ENCODE data around the gene S100PBP. TPM values are rescaled to one million over a fixed set of nuclear protein-coding genes. Genes with fewer than 3 reads are reported as not detected.

The S100PBP gene
- total and polyA plus RNA-seq, 10 of the 15 experiments (the other 5 are each of a cell fraction or from before 2014, with no cell fraction given): 17.0 to 98.3 (median 40.6) TPM

DNA sequence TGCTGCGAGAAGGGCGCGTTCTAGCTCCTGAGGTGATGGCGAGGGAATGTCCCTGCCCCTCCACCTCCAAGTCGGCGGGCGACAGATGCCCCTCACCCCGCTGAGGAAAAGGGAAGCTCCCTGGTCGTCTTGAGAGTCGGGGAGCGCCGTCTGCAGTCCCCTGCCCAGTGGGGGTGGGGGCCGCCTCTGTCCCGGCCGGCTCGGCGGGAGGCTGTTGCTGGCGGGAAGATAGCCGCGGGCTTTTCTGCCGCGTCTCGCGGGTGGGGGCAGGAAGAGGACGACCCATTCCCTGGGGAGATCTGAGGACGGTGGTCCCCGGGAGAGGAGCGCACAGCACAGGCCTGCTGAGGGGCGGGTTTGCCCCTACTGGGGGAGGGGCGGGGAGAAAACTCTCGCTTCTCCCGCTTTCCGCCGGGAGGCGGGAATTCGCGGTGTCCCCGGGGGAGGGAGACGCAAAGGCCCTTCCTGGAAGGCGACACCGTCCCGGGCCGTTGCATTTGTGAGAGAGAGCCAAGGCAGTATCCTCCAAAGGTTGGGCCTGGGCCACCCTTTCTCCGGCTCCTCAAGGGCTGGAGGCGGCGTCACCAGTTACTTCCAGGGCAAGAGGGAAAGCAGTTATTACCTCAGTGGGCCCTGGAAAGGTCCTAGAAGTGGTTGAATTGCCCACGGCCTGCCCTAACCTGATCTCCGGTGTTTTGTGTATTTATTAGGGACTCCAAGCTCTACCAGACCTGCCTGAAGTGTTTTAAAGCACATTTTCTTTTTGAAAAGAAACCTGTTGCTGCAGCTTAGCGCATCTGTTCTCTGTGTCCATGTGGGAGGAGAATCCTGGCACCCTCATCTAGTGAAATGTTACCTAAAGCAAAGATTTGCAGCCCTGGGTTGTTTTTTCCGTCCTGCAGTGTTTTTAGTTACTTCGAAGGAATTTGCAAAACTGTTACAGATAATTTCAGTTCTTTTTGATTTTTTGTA is 648 bp downstream of the S100PBP start:
- POLR2A ChIA-PET: interaction anchor here (0.9 to 2.9 kb wide), 7 partner anchors 18 to 480 kb away, joined by 3 to 14 read pairs (median 5); partner anchors contain the start of genes RBBP4 and ZBTB8OS
- Histone ChIP-seq H3K9me3 (replicated peaks; ENCODE audit: control insufficient read depth, insufficient read depth, low read length) (no peaks in the 10 kb centered on the region; the same call in 1 of the 3 replicates), H3K79me2 (ENCODE audit: control insufficient read depth, insufficient read depth, low read length) (peaks cover 97% of the 10 kb centered on the region), H3K4me3 (peak overlapping the region; percentile 71), H4K20me1 (ENCODE audit: control insufficient read depth, insufficient read depth) (no peaks in the 10 kb centered on the region; the same call in 1 of the 2 replicates), H3K4me1 (ENCODE audit: control insufficient read depth, insufficient read depth, low read length) (peaks cover 28% of the 10 kb centered on the region), H3K9ac (ENCODE audit: control insufficient read depth, insufficient read depth, low read length) (peak overlapping the region; percentile 100), H3K4me2 (ENCODE audit: control insufficient read depth, insufficient read depth) (peak overlapping the region; percentile 99), H3K36me3 (ENCODE audit: control insufficient read depth in 2 of 2, insufficient read depth in 2 of 2, low read length in 1 of 2) (peaks cover 0 to 4% of the 10 kb centered on the region in 2 experiments; a peak in 1 of 4 replicates), H3K27me3 (replicated peaks in 1 of 2; ENCODE audit: control insufficient read depth in 2 of 2, insufficient read depth in 2 of 2, low read length in 1 of 2) (no peaks in the 10 kb centered on the region), H3K27ac (ENCODE audit: control insufficient read depth, insufficient read depth) (peak overlapping the region; percentile 100), H2AFZ (ENCODE audit: control insufficient read depth, low read depth, low read length) (peak overlapping the region; percentile 51)
- WGBS (ENCODE audit: insufficient coverage, insufficient replicate concordance, low lambda C conversion rate, missing lambda C conversion rate): under 1% methylated on average over 48 of the region's 51 CpGs
- in situ Hi-C loops (cut with MboI) (no loop called here), intact Hi-C loops (cut with micrococcal nuclease; ENCODE audit: unreplicated experiment) (loop anchor here (5.0 kb wide), 1 partner anchor 54 kb away; the partner anchor contains the start of gene FNDC5)
- RAD21 ChIA-PET (ENCODE audit: unreplicated experiment): interaction anchor here (0.6 to 1.1 kb wide), 3 partner anchors 45 to 106 kb away, joined by 3 to 4 read pairs (median 3); no protein-coding TSS in a partner anchor
- BruUV-seq (replicated peaks): TSS peak; percentile 78
- ATAC-seq (peak; percentile 38), FAIRE-seq (no peak), DNase-seq (ENCODE audit: low read depth, low spot score) (no peak)
- SMC1A ChIA-PET (ENCODE audit: uncharacterized antibody, unreplicated experiment): interaction anchor here (1.0 to 1.4 kb wide), 4 partner anchors 11 to 174 kb away, joined by 3 to 6 read pairs (median 4); no protein-coding TSS in a partner anchor
- CTCF ChIA-PET: interaction anchor here (0.9 to 1.5 kb wide), 4 partner anchors 24 to 198 kb away, joined by 3 to 7 read pairs (median 4); no protein-coding TSS in a partner anchor
- TF ChIP-seq PAX8 (IDR thresholded peaks at IDR 0.05) (no peak), ZNF274 (IDR thresholded peaks at IDR 0.05; ENCODE audit: insufficient read depth, insufficient read length) (no peak), WRNIP1 (IDR thresholded peaks at IDR 0.05; ENCODE audit: borderline replicate concordance, low read depth, low read length) (no peak), POLR2A (IDR thresholded peaks at IDR 0.05; ENCODE audit: low read depth, low read length) (peak; percentile 3), BACH1 (IDR thresholded peaks at IDR 0.05; ENCODE audit: borderline replicate concordance) (peak; percentile 10; the same call in 1 of the 2 replicates), IKZF1 (conservative IDR thresholded peaks at IDR 0.05) (0 out of 2 replicates have a peak, but pooled peaks have one; percentile 50), CREM (IDR thresholded peaks at IDR 0.05; ENCODE audit: low read depth) (0 out of 2 replicates have a peak, but pooled peaks have one; percentile 23), JUNB (IDR thresholded peaks at IDR 0.05) (no peak), ZBED1 (IDR thresholded peaks at IDR 0.05; ENCODE audit: borderline replicate concordance) (0 out of 2 replicates have a peak, but pooled peaks have one; percentile 16), SRF (IDR thresholded peaks at IDR 0.05; ENCODE audit: low read depth in 2 of 2, low read length in 2 of 2) (no peak), MYC (IDR thresholded peaks at IDR 0.05; ENCODE audit: insufficient read depth, insufficient read length, insufficient replicate concordance, low read length, severe bottlenecking) (no peak), HDAC2 (IDR thresholded peaks at IDR 0.05) (no peak), LARP7 (IDR thresholded peaks at IDR 0.05) (peak; percentile 67; the same call in 1 of the 2 replicates), EZH2 (IDR thresholded peaks at IDR 0.05; ENCODE audit: borderline replicate concordance, control insufficient read depth, low read depth, low read length) (no peak)
- TF ChIP-seq, protein P1, sequence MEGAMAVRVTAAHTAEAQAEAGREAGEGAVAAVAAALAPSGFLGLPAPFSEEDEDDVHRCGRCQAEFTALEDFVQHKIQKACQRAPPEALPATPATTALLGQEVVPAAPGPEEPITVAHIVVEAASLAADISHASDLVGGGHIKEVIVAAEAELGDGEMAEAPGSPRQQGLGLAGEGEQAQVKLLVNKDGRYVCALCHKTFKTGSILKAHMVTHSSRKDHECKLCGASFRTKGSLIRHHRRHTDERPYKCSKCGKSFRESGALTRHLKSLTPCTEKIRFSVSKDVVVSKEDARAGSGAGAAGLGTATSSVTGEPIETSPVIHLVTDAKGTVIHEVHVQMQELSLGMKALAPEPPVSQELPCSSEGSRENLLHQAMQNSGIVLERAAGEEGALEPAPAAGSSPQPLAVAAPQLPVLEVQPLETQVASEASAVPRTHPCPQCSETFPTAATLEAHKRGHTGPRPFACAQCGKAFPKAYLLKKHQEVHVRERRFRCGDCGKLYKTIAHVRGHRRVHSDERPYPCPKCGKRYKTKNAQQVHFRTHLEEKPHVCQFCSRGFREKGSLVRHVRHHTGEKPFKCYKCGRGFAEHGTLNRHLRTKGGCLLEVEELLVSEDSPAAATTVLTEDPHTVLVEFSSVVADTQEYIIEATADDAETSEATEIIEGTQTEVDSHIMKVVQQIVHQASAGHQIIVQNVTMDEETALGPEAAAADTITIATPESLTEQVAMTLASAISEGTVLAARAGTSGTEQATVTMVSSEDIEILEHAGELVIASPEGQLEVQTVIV (IDR thresholded peaks at IDR 0.05; ENCODE audit: borderline replicate concordance, partially characterized antibody): no peak
- TF ChIP-seq, protein P2, sequence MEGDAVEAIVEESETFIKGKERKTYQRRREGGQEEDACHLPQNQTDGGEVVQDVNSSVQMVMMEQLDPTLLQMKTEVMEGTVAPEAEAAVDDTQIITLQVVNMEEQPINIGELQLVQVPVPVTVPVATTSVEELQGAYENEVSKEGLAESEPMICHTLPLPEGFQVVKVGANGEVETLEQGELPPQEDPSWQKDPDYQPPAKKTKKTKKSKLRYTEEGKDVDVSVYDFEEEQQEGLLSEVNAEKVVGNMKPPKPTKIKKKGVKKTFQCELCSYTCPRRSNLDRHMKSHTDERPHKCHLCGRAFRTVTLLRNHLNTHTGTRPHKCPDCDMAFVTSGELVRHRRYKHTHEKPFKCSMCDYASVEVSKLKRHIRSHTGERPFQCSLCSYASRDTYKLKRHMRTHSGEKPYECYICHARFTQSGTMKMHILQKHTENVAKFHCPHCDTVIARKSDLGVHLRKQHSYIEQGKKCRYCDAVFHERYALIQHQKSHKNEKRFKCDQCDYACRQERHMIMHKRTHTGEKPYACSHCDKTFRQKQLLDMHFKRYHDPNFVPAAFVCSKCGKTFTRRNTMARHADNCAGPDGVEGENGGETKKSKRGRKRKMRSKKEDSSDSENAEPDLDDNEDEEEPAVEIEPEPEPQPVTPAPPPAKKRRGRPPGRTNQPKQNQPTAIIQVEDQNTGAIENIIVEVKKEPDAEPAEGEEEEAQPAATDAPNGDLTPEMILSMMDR (IDR thresholded peaks at IDR 0.05 in 2 of 3, conservative IDR thresholded peaks at IDR 0.05 in 1 of 3; ENCODE audit: control insufficient read depth in 2 of 3, extremely low read depth in 1 of 3, insufficient read depth in 1 of 3, low read depth in 3 of 3, low read length in 3 of 3): no peak
- TF ChIP-seq, protein P3, sequence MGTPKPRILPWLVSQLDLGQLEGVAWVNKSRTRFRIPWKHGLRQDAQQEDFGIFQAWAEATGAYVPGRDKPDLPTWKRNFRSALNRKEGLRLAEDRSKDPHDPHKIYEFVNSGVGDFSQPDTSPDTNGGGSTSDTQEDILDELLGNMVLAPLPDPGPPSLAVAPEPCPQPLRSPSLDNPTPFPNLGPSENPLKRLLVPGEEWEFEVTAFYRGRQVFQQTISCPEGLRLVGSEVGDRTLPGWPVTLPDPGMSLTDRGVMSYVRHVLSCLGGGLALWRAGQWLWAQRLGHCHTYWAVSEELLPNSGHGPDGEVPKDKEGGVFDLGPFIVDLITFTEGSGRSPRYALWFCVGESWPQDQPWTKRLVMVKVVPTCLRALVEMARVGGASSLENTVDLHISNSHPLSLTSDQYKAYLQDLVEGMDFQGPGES (IDR thresholded peaks at IDR 0.05): no peak

Data from GM12878 (cell line).